HEK293 (cell line): Measurements from ENCODE around the gene GPR34.

Experiments
- CTCF ChIA-PET: fragments of 350-600 bp; formaldehyde crosslinking; extraction: SDS; loops from one replicate; lab custom pipeline; 2021; ENCODE audit warnings: antibody characterized with exemption; lab: Yijun Ruan, JAX
- POLR2A ChIA-PET: fragments of 300-600 bp; formaldehyde crosslinking; extraction: SDS; loops from one replicate; lab custom pipeline; 2020; ENCODE audit warnings: antibody characterized with exemption, inconsistent platforms; lab: Yijun Ruan, JAX
- H3K27ac ChIP-seq: fragments of 200-500 bp; sonication (Bioruptor generic); 2 replicates; pipeline ENCODE4 v1.5.1; 2014; ENCODE audit warnings: low read depth, low read length, control low read depth, inconsistent platforms; ENCODE audit errors: extremely low read depth
- H3K36me3 ChIP-seq, 2 experiments: fragments of 200-500 bp in 1 of 2; sonication (Bioruptor generic) in 1 of 2; 1 replicate in 1 of 2; 2 replicates in 1 of 2; pipeline ENCODE4 v1.5.1; 2014 to 2017; ENCODE audit warnings: inconsistent platforms in 2 of 2, low read length in 2 of 2; ENCODE audit not compliant: control insufficient read depth in 2 of 2, insufficient read depth in 1 of 2
- H3K4me1 ChIP-seq: fragments of 200-500 bp; sonication (Bioruptor generic); 2 replicates; pipeline ENCODE4 v1.5.1; 2014; ENCODE audit warnings: mild to moderate bottlenecking, low read length, inconsistent platforms; ENCODE audit not compliant: control insufficient read depth, insufficient read depth
- H3K4me3 ChIP-seq: 2 replicates; pipeline ENCODE4 v1.5.1; 2011; ENCODE audit warnings: low read depth, mild to moderate bottlenecking, control low read depth, low read length, moderate library complexity
- H3K9me3 ChIP-seq: fragments of 200-500 bp; sonication (Bioruptor generic); 2 replicates; pipeline ENCODE4 v1.5.1; 2014; ENCODE audit warnings: low read depth, low read length, inconsistent platforms; ENCODE audit not compliant: control insufficient read depth, insufficient read depth
- EGR2 ChIP-seq: fragments of 450-650 bp; formaldehyde crosslinking; IDR thresholded peaks from 2 replicates; pipeline ENCODE4 v1.5.1; 2016; ENCODE audit warnings: low read depth, missing biosample characterization, missing genetic modification characterization
- GFI1B ChIP-seq: fragments of 450-650 bp; formaldehyde crosslinking; IDR thresholded peaks from 2 replicates; pipeline ENCODE4 v1.5.1; 2016; ENCODE audit warnings: missing biosample characterization, missing genetic modification characterization
- ZNF138 ChIP-seq: fragments of 450-650 bp; formaldehyde crosslinking; IDR thresholded peaks from 2 replicates; pipeline ENCODE4 v1.5.1; 2016; ENCODE audit warnings: missing biosample characterization, missing genetic modification characterization, borderline replicate concordance
- ZNF140 ChIP-seq: fragments of 450-650 bp; formaldehyde crosslinking; IDR thresholded peaks from 2 replicates; pipeline ENCODE4 v1.5.1; 2016; ENCODE audit warnings: missing biosample characterization, missing genetic modification characterization
- ZNF155 ChIP-seq: fragments of 450-650 bp; formaldehyde crosslinking; IDR thresholded peaks from 2 replicates; pipeline ENCODE4 v1.5.1; 2016; ENCODE audit warnings: missing biosample characterization, missing genetic modification characterization
- ZNF157 ChIP-seq: fragments of 450-650 bp; formaldehyde crosslinking; IDR thresholded peaks from 2 replicates; pipeline ENCODE4 v1.5.1; 2016; ENCODE audit warnings: missing biosample characterization, missing genetic modification characterization
- ZNF202 ChIP-seq: fragments of 450-650 bp; formaldehyde crosslinking; IDR thresholded peaks from 2 replicates; pipeline ENCODE4 v1.5.1; 2016; ENCODE audit warnings: missing biosample characterization, missing genetic modification characterization, borderline replicate concordance
- ZNF354C ChIP-seq: fragments of 450-650 bp; formaldehyde crosslinking; IDR thresholded peaks from 2 replicates; pipeline ENCODE4 v1.5.1; 2016; ENCODE audit warnings: missing biosample characterization, missing genetic modification characterization, low read depth, borderline replicate concordance
- ZNF37A ChIP-seq: fragments of 450-650 bp; IDR thresholded peaks from 2 replicates; pipeline ENCODE4 v1.5.1; 2018; ENCODE audit warnings: missing biosample characterization, missing genetic modification characterization
- ZNF473 ChIP-seq: fragments of 450-650 bp; formaldehyde crosslinking; IDR thresholded peaks from 2 replicates; pipeline ENCODE4 v1.5.1; 2017; ENCODE audit warnings: missing biosample characterization, missing genetic modification characterization
- ZNF621 ChIP-seq: fragments of 450-650 bp; formaldehyde crosslinking; IDR thresholded peaks from 2 replicates; pipeline ENCODE4 v1.5.1; 2017; ENCODE audit warnings: missing biosample characterization, missing genetic modification characterization
- ZNF645 ChIP-seq: fragments of 450-650 bp; formaldehyde crosslinking; IDR thresholded peaks from 2 replicates; pipeline ENCODE4; 2016; ENCODE audit warnings: missing biosample characterization, missing genetic modification characterization
- ZNF670 ChIP-seq: fragments of 450-650 bp; formaldehyde crosslinking; IDR thresholded peaks from 2 replicates; pipeline ENCODE4 v1.5.1; 2016; ENCODE audit warnings: missing biosample characterization, missing genetic modification characterization, low read depth
- ZNF707 ChIP-seq: fragments of 450-650 bp; formaldehyde crosslinking; IDR thresholded peaks from 2 replicates; pipeline ENCODE4 v1.5.1; 2016; ENCODE audit warnings: missing biosample characterization, missing genetic modification characterization
- ZNF76 ChIP-seq: fragments of 450-650 bp; formaldehyde crosslinking; IDR thresholded peaks from 2 replicates; pipeline ENCODE4; 2016; ENCODE audit warnings: low read depth, missing biosample characterization, missing genetic modification characterization, borderline replicate concordance
- ZNF791 ChIP-seq: fragments of 450-650 bp; formaldehyde crosslinking; IDR thresholded peaks from 2 replicates; pipeline ENCODE4 v1.5.1; 2016; ENCODE audit warnings: missing biosample characterization, missing genetic modification characterization
- ZSCAN16 ChIP-seq: fragments of 450-650 bp; formaldehyde crosslinking; IDR thresholded peaks from 2 replicates; pipeline ENCODE4 v1.5.1; 2016; ENCODE audit warnings: missing biosample characterization, missing genetic modification characterization
- ZSCAN4 ChIP-seq: fragments of 450-650 bp; formaldehyde crosslinking; IDR thresholded peaks from 2 replicates; pipeline ENCODE4 v1.5.1; 2017; ENCODE audit warnings: missing biosample characterization, missing genetic modification characterization
- TF ChIP-seq, protein P1 (sequence below): fragments of 450-650 bp; formaldehyde crosslinking; IDR thresholded peaks from 2 replicates; pipeline ENCODE4 v1.5.0; 2017; ENCODE audit warnings: missing biosample characterization, missing genetic modification characterization, borderline replicate concordance

Gene GPR34

GRCh38 chrX:41708486-41708885, 19.7 kb downstream of the GPR34 start:
- CTCF ChIA-PET = interaction anchor here (0.5 to 1.5 kb wide), 6 partner anchors 10 to 356 kb away, joined by 3 to 6 read pairs (median 4); no protein-coding TSS in a partner anchor
- no peaks in the 10 kb centered on the region for H3K4me1 ChIP-seq
- no peak for TF ChIP-seq ZNF202 (tag by site-specific recombination)
- TF ChIP-seq, protein P1, sequence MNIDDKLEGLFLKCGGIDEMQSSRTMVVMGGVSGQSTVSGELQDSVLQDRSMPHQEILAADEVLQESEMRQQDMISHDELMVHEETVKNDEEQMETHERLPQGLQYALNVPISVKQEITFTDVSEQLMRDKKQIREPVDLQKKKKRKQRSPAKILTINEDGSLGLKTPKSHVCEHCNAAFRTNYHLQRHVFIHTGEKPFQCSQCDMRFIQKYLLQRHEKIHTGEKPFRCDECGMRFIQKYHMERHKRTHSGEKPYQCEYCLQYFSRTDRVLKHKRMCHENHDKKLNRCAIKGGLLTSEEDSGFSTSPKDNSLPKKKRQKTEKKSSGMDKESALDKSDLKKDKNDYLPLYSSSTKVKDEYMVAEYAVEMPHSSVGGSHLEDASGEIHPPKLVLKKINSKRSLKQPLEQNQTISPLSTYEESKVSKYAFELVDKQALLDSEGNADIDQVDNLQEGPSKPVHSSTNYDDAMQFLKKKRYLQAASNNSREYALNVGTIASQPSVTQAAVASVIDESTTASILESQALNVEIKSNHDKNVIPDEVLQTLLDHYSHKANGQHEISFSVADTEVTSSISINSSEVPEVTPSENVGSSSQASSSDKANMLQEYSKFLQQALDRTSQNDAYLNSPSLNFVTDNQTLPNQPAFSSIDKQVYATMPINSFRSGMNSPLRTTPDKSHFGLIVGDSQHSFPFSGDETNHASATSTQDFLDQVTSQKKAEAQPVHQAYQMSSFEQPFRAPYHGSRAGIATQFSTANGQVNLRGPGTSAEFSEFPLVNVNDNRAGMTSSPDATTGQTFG (tag by site-specific recombination) = no peak
- no peak for TF ChIP-seq ZNF140 (tag by site-specific recombination)
- TF ChIP-seq GFI1B (tag by site-specific recombination) = no peak
- TF ChIP-seq ZNF37A (tag by site-specific recombination) = no peak
- TF ChIP-seq ZNF76 (tag by site-specific recombination) = no peak
- no peak for TF ChIP-seq ZSCAN16
- TF ChIP-seq ZNF138 (tag by site-specific recombination) = no peak
- H3K9me3 ChIP-seq = no peaks in the 10 kb centered on the region
- H3K36me3 ChIP-seq = no peaks in the 10 kb centered on the region
- H3K27ac ChIP-seq = no peak overlapping the region
- POLR2A ChIA-PET = no interaction called here
- H3K4me3 ChIP-seq = no peak overlapping the region

- Histone ChIP-seq H3K4me3 (no peak overlapping the region), H3K36me3 (no peaks in the 10 kb centered on the region), H3K4me1 (no peaks in the 10 kb centered on the region), H3K9me3 (no peaks in the 10 kb centered on the region), H3K27ac (no peak overlapping the region)
- ChIA-PET POLR2A (no interaction called here), CTCF (no interaction called here)
- no peak for TF ChIP-seq ZNF473 (tag by site-specific recombination)
- no peak for TF ChIP-seq ZNF791
- TF ChIP-seq EGR2 (tag by site-specific recombination) = no peak
Measured at GRCh38 chrX:41711021-41711667, 22.4 kb downstream of the GPR34 start.

DNA sequence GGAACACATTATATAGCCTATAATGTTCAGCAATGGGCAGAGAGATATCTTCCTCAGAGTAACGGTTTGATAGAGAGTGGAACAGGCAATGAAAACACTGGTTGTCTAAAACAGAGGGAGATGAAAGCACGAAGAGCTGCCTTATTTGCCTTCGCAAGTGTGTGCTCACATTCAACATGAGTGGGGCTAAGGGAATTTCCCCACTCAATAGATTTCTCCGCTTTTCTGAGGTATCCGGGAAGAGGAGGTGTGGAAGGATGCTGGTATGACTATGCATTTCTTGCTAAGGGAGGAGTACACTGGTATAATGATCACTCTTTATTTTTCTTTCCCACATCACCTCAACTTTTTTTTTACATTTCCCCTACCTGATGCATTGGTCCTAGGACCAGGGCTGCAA, 27.4 kb downstream of the GPR34 start:
- H3K9me3 ChIP-seq = no peaks in the 10 kb centered on the region
- H3K4me1 ChIP-seq = no peaks in the 10 kb centered on the region
- no peak for TF ChIP-seq ZSCAN4 (tag by site-specific recombination)
- no peak for TF ChIP-seq ZNF354C (tag by site-specific recombination)
- TF ChIP-seq ZNF645 (tag by site-specific recombination) = no peak
- TF ChIP-seq ZNF155 = no peak
- no peak for TF ChIP-seq ZNF157 (tag by site-specific recombination)
- TF ChIP-seq ZNF670 (tag by site-specific recombination) = no peak
- TF ChIP-seq ZNF707 = no peak
- TF ChIP-seq ZNF621 (tag by site-specific recombination) = no peak
- H3K36me3 ChIP-seq = no peaks in the 10 kb centered on the region
- H3K27ac ChIP-seq = no peak overlapping the region
- ChIA-PET CTCF (interaction anchor here (1.4 kb wide), 1 partner anchor 15 kb away, joined by 4 read pairs; no protein-coding TSS in a partner anchor), POLR2A (no interaction called here)
- H3K4me3 ChIP-seq = no peak overlapping the region
